Caco-2 (cell line): ENCODE results near the gene TNFSF10. TPM values are rescaled to one million over a fixed set of nuclear protein-coding genes. Genes with fewer than 3 reads are reported as not detected.
"Not testable (repeated sequence)": the region's sequence is repeated elsewhere in the genome, so short reads cannot be mapped to it uniquely, and the experiment has no call there.

Experiments
- BruUV-seq: library from RNA; stranded (reverse); fragments of 400-500 nt; replicated peaks from 2 replicates; lab custom pipeline; 2021; lab: Mats Ljungman, UMichigan
- CTCF ChIA-PET: fragments of 300-600 bp; sonication (Branson Sonifier 250); formaldehyde crosslinking; loops from one replicate; lab custom pipeline; 2022; ENCODE audit warnings: antibody characterized with exemption; lab: Charles Lee
- POLR2A ChIA-PET: fragments of 300-600 bp; sonication (Branson Sonifier 250); formaldehyde crosslinking; loops from one replicate; lab custom pipeline; 2022; ENCODE audit warnings: antibody characterized with exemption; lab: Charles Lee
- DNase-seq, 2 experiments: peaks; one replicate each; pipeline versions ENCODE4 v3.0.0 to v3.0.0-alpha.2; 2020 to 2022
- H3K27me3 ChIP-seq: replicated peaks from 2 replicates; pipeline ENCODE4 v1.6.0; 2011; ENCODE audit warnings: low read length; ENCODE audit not compliant: control insufficient read depth, insufficient read depth
- H3K36me3 ChIP-seq: 2 replicates; pipeline ENCODE4 v1.5.1; 2011; ENCODE audit warnings: low read length; ENCODE audit not compliant: control insufficient read depth, insufficient read depth
- H3K4me1 ChIP-seq: fragments of 250-450 bp; sonication (Bioruptor Pico); 2 replicates; pipeline ENCODE4 v1.5.1; 2020; ENCODE audit warnings: mild to moderate bottlenecking
- H3K4me3 ChIP-seq: 2 replicates; pipeline ENCODE4 v1.5.1; 2011; ENCODE audit warnings: low read depth, mild to moderate bottlenecking, control low read depth, low read length
- H3K9me3 ChIP-seq: fragments of 250-450 bp; sonication (Bioruptor Pico); 2 replicates; pipeline ENCODE4 v1.5.1; 2020; ENCODE audit warnings: mild to moderate bottlenecking, moderate library complexity
- H3K27ac Mint-ChIP-seq: one replicate; pipeline ENCODE4 v1.8.0; 2022; ENCODE audit warnings: mixed read lengths; ENCODE audit not compliant: unreplicated experiment
- H3K27me3 Mint-ChIP-seq: one replicate; pipeline ENCODE4 v1.8.0; 2022; ENCODE audit warnings: mixed read lengths; ENCODE audit not compliant: insufficient read depth, unreplicated experiment
- H3K36me3 Mint-ChIP-seq: one replicate; pipeline ENCODE4 v1.8.0; 2022; ENCODE audit warnings: mild to moderate bottlenecking, mixed read lengths; ENCODE audit not compliant: insufficient read depth, unreplicated experiment
- H3K4me1 Mint-ChIP-seq: one replicate; pipeline ENCODE4 v1.8.0; 2022; ENCODE audit warnings: low read depth, mixed read lengths; ENCODE audit not compliant: unreplicated experiment
- H3K4me3 Mint-ChIP-seq: one replicate; pipeline ENCODE4 v1.8.0; 2022; ENCODE audit warnings: mild to moderate bottlenecking, moderate library complexity, mixed read lengths; ENCODE audit not compliant: unreplicated experiment
- H3K9me3 Mint-ChIP-seq: one replicate; pipeline ENCODE4 v1.8.0; 2022; ENCODE audit warnings: mixed read lengths; ENCODE audit not compliant: unreplicated experiment
- intact Hi-C: fragments of 100-400 bp; cut with micrococcal nuclease; formaldehyde crosslinking; loops from one replicate; pipeline ENCODE4 v1.10.0; 2022; ENCODE audit not compliant: unreplicated experiment
- total RNA-seq: library from RNA; stranded (reverse); gene quantifications from 2 replicates; pipeline ENCODE4 v1.2.3, GENCODE V29; 2022
- TF ChIP-seq, protein P1 (sequence below), 2 experiments: fragments of 200-600 bp in 1 of 2; IDR thresholded peaks; 1 replicate in 1 of 2; 2 replicates in 1 of 2; pipeline versions ENCODE4 v1.5.1 to v1.8.0; 2011 to 2022; ENCODE audit warnings: antibody characterized with exemption in 1 of 2, control low read depth in 1 of 2, inconsistent platforms in 1 of 2, low read depth in 1 of 2, low read length in 1 of 2, mild to moderate bottlenecking in 1 of 2, moderate library complexity in 1 of 2; ENCODE audit not compliant: insufficient read depth in 1 of 2, severe bottlenecking in 1 of 2, unreplicated experiment in 1 of 2

TNFSF10 gene
- total RNA-seq, 1 experiment from 2014 or later = not detected

DNA sequence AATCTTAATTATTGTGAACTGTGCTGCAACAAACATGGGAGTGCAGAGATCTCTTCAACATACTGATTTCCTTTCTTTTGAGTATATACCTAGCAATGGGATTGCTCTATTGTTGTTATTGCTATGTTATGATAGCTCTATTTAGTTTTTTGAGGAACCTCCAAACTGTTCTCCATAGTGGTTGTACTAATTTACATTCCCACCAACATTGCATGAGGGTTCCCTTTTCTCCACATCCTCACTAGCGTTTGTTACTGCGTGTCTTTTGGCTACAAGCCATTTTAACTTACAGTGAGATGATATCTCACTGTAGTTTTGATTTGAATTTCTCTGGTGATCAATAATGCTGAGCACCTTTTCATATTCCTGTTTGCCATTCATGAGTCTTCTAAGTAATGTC, 45.5 kb upstream of the TNFSF10 start:
- no peak overlapping the region for H3K4me3 Mint-ChIP-seq
- Histone ChIP-seq H3K9me3 (peaks cover 5% of the 10 kb centered on the region; the same call in 1 of the 2 replicates), H3K27me3 (no peaks in the 10 kb centered on the region), H3K4me3 (no peak overlapping the region), H3K36me3 (no peaks in the 10 kb centered on the region), H3K4me1 (no peaks in the 10 kb centered on the region)
- intact Hi-C loops = no loop called here
- TF ChIP-seq, protein P1, sequence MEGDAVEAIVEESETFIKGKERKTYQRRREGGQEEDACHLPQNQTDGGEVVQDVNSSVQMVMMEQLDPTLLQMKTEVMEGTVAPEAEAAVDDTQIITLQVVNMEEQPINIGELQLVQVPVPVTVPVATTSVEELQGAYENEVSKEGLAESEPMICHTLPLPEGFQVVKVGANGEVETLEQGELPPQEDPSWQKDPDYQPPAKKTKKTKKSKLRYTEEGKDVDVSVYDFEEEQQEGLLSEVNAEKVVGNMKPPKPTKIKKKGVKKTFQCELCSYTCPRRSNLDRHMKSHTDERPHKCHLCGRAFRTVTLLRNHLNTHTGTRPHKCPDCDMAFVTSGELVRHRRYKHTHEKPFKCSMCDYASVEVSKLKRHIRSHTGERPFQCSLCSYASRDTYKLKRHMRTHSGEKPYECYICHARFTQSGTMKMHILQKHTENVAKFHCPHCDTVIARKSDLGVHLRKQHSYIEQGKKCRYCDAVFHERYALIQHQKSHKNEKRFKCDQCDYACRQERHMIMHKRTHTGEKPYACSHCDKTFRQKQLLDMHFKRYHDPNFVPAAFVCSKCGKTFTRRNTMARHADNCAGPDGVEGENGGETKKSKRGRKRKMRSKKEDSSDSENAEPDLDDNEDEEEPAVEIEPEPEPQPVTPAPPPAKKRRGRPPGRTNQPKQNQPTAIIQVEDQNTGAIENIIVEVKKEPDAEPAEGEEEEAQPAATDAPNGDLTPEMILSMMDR (IDR thresholded peaks at IDR 0.05; ENCODE audit: insufficient read depth in 1 of 2, low read depth in 1 of 2, low read length in 1 of 2, severe bottlenecking in 1 of 2, unreplicated experiment in 1 of 2) = no peak
- H3K27me3 Mint-ChIP-seq = no peaks in the 10 kb centered on the region
- H3K4me1 Mint-ChIP-seq = no peaks in the 10 kb centered on the region
- no peaks in the 10 kb centered on the region for H3K36me3 Mint-ChIP-seq
- BruUV-seq = no TSS peak
- no peak for DNase-seq
- no peak overlapping the region for H3K27ac Mint-ChIP-seq
- H3K9me3 Mint-ChIP-seq = no peaks in the 10 kb centered on the region
- ChIA-PET CTCF (no interaction called here), POLR2A (no interaction called here)

DNA sequence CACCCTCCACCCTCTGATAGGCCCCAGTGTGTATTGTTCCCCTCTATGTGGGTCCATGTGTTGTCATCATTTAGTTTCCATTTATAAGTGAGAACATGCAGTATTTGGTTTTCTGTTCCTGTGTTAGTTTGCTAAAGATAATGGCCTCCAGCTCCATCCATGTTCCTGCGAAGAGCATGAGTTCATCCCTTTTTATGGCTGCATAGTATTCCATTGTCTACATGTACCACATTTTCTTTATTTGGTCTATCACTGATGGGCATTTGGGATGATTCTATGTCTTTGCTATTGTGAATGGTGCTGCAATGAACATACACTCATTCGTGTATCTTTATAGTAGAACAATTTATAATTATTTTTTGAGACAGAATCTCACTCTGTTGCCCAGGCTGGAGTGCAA, 43.6 kb upstream of the TNFSF10 start:
- intact Hi-C loops, H3K4me1 ChIP-seq, H3K27me3 Mint-ChIP-seq, H3K36me3 Mint-ChIP-seq, POLR2A ChIA-PET, H3K4me3 Mint-ChIP-seq, H3K27ac Mint-ChIP-seq, H3K27me3 ChIP-seq, BruUV-seq, DNase-seq, H3K9me3 Mint-ChIP-seq, CTCF ChIA-PET, H3K4me3 ChIP-seq, H3K36me3 ChIP-seq, H3K9me3 ChIP-seq, H3K4me1 Mint-ChIP-seq: not testable (repeated sequence)

DNA sequence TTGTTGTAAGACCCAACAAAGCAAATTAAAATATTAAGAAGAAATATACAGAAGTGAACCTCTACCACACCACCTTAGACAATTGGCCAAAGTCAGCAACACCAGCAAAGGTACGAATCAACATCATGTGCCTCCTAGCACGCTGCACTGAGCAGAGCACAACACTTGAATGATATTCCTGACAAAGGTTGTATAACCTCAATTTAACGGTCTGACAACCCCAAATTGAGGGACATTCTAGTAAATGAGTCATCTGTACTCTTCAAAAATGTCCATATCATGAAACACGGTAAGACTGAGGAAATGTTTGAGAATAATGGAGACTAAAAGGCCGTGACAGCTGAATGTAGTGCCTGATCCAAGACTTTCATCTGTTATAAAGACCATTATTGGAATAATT, 41.3 kb upstream of the TNFSF10 start:
- no peaks in the 10 kb centered on the region for H3K9me3 Mint-ChIP-seq
- Histone ChIP-seq H3K9me3 (no peaks in the 10 kb centered on the region), H3K4me3 (no peak overlapping the region), H3K4me1 (0 out of 2 replicates have a peak, but pooled peaks cover 5% of the 10 kb centered on the region), H3K27me3 (no peaks in the 10 kb centered on the region), H3K36me3 (no peaks in the 10 kb centered on the region)
- no peaks in the 10 kb centered on the region for H3K36me3 Mint-ChIP-seq
- H3K27ac Mint-ChIP-seq = no peak overlapping the region
- intact Hi-C loops = no loop called here
- H3K4me3 Mint-ChIP-seq = no peak overlapping the region
- CTCF ChIA-PET = no interaction called here
- no peak for DNase-seq
- H3K27me3 Mint-ChIP-seq = no peaks in the 10 kb centered on the region
- peaks cover 7% of the 10 kb centered on the region for H3K4me1 Mint-ChIP-seq
- POLR2A ChIA-PET = no interaction called here
- BruUV-seq = no TSS peak
- TF ChIP-seq, protein P1 (IDR thresholded peaks at IDR 0.05; ENCODE audit: insufficient read depth in 1 of 2, low read depth in 1 of 2, low read length in 1 of 2, severe bottlenecking in 1 of 2, unreplicated experiment in 1 of 2) = no peak
